Heart right ventricle (tissue), 16 donors: ENCODE measurements around the gene BDKRB2. TPM values are rescaled to one million over a fixed set of nuclear protein-coding genes. Genes with fewer than 3 reads are reported as not detected.
A peak's percentile ranks its signal among the peaks of the same experiment; 100 is the strongest.

Experiments
- ATAC-seq, 8 donors: fragments of 200-7000 bp; cut with Tn5 transposase; one replicate each; pipeline ENCODE4 v1.9.1; 2020; ENCODE audit warnings: mild to moderate bottlenecking in 8 of 8, moderate library complexity in 8 of 8, moderate number of reproducible peaks in 1 of 8
- DNase-seq, 2 donors: peaks; one replicate each; pipeline ENCODE4 v3.0.0-alpha.2; 2020
- H3K27ac ChIP-seq, 10 donors: fragments of 200-600 bp; sonication (generic) in 2 of 10; one replicate each; pipeline versions ENCODE4 v1.5.0 to v1.8.0; 2020 to 2022; ENCODE audit warnings: mild to moderate bottlenecking in 3 of 10
- H3K27me3 ChIP-seq, 7 donors: fragments of 200-600 bp; one replicate each; pipeline ENCODE4 v1.8.0; 2021 to 2022; ENCODE audit warnings: mild to moderate bottlenecking in 2 of 7
- H3K36me3 ChIP-seq, 9 donors: fragments of 200-600 bp; sonication (generic) in 1 of 9; one replicate each; pipeline versions ENCODE4 v1.5.0 to v1.8.0; 2020 to 2022; ENCODE audit warnings: mild to moderate bottlenecking in 2 of 9
- H3K4me1 ChIP-seq, 9 donors: fragments of 200-600 bp; sonication (generic) in 1 of 9; one replicate each; pipeline versions ENCODE4 v1.5.0 to v1.8.0; 2020 to 2022; ENCODE audit warnings: mild to moderate bottlenecking in 4 of 9
- H3K4me3 ChIP-seq, 10 donors: fragments of 200-600 bp; sonication (generic) in 2 of 10; one replicate each; pipeline versions ENCODE4 v1.5.0 to v1.8.0; 2020 to 2022; ENCODE audit warnings: mild to moderate bottlenecking in 7 of 10, moderate library complexity in 2 of 10
- H3K9me3 ChIP-seq, 11 donors: fragments of 200-600 bp in 10 of 11; sonication (generic) in 2 of 11; one replicate each; pipeline versions ENCODE4 v1.5.0 to v1.8.0; 2013 to 2022; ENCODE audit warnings: mild to moderate bottlenecking in 2 of 11, control low read depth in 1 of 11, moderate library complexity in 1 of 11
- CTCF ChIP-seq, 9 donors: fragments of 200-600 bp; sonication (generic) in 2 of 9; IDR thresholded peaks; one replicate each; pipeline versions ENCODE4 v1.5.0 to v1.8.0; 2021 to 2022; ENCODE audit warnings: antibody characterized with exemption in 9 of 9, mild to moderate bottlenecking in 5 of 9, moderate library complexity in 1 of 9
- WGBS, 2 donors: extraction: QIAGEN DNeasy Blood & Tissue Kit; methylation state at CpG; one replicate each; pipeline ENCODE4 v1.1.7; 2013; ENCODE audit warnings: inconsistent platforms in 1 of 2; 5-methylcytosine and 5-hydroxymethylcytosine counted together
- intact Hi-C, 10 donors: fragments of 100-400 bp; cut with DNase I; formaldehyde crosslinking; loops; one replicate each; pipeline versions ENCODE4 v1.11.1 to v1.14.2; 2022
- polyA plus RNA-seq, 2 donors: library from polyadenylated mRNA; stranded (reverse); fragments of 200-250 nt; gene quantifications; one replicate each; pipeline ENCODE4 v1.2.3, GENCODE V29; 2013
- total RNA-seq, 10 donors: library from RNA; stranded (reverse); fragmentation: NEBNext Ultra II Directional in 3 of 10; extraction: Animal tissue kit (Norgen Biotek cat#: 25700) in 3 of 10; gene quantifications; one replicate each; pipeline versions ENCODE4 v1.2.1 to v1.2.4, GENCODE V29; 2021 to 2023
- donor health status: Arrhythmogenic right ventricular cardiomyopathy.
- donor health status: ischemic (EF 13 %, LVEDD 7.1; RV severe dilation, severe dysfunction).
- donor health status: healthy with polysubstance abuse.
- donor health status: DM: no; HTN: yes; CAD: no.
- donor health status: DM: no; HTN: no; CAD: no.
- donor health status: ischemic (EF 25% LVEDD 6.9; RV normal size, moderate dysfunction).
- donor health status: ischemic (EF 25% LVEDD 5.7; RV mildly dilated, moderate dysfunction).
- donor health status: healthy.
- donor health status: DM: yes; HTN: yes; CAD: no.
- donor health status: Ischemic cardiomyopathy.
- donor health status: ischemic (EF 35%, LVEDD 5.7; RV mildly dilated, moderate dysfunction).
- donor health status: nonischemic (EF 11% LVEDD 7.7; RV severe dilation, severe dysfunction).
- donor health status: DM: yes; HTN: yes; CAD: no.
- donor health status: PGD.
- donor health status: ischemic (EF 29% LVEDD 5.4; RV normal size, mild dysfunction).
- donor health status: nonischemic (EF 23%, LVEDD 6.1; RV moderate dilation, normal function).

The BDKRB2 gene
- total and polyA plus RNA-seq, 12 donors = 0.19 to 3.6 (median 0.59) TPM

DNA sequence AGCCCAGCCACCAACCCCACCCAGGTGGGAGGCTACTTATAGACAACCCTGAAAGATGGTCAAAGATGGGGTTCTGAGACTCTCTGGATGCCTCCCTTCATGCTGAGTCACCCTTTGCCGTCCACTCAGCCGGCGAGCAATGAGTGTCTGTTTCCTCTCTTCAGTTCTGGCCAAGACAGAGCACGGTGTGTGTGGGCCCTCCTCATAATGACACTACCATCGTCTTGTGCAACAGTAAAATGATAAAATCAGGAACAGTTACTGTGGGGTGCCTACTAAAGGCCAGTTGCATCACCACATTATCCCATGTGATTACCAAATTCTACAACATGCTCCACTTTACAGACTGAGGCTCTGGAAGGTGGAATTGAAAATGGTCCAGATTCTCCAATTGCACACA lies 44.4 kb downstream of the BDKRB2 start:
- H3K4me1 ChIP-seq = peaks cover 0 to 9% (median 0%) of the 10 kb centered on the region in 9 donors
- intact Hi-C loops = no loop called here
- no peak for TF ChIP-seq CTCF (IDR thresholded peaks at IDR 0.05)
- peaks cover 0 to 18% (median 5%) of the 10 kb centered on the region in 7 donors for H3K27me3 ChIP-seq
- H3K9me3 ChIP-seq = no peaks in the 10 kb centered on the region
- no peak for DNase-seq
- peak in 1 of 8 donors; percentile 67 for ATAC-seq
- H3K36me3 ChIP-seq = no peaks in the 10 kb centered on the region
- 54 to 58% methylated on average over 5 of the region's 5 CpGs for WGBS, 2 donors
- H3K4me3 ChIP-seq = no peak overlapping the region
- H3K27ac ChIP-seq = no peak overlapping the region

- Histone ChIP-seq H3K27ac (no peak overlapping the region), H3K27me3 (peaks cover 0 to 24% (median 7%) of the 10 kb centered on the region in 7 donors), H3K9me3 (no peaks in the 10 kb centered on the region), H3K36me3 (no peaks in the 10 kb centered on the region), H3K4me3 (no peak overlapping the region), H3K4me1 (peaks cover 0 to 16% (median 0%) of the 10 kb centered on the region in 9 donors)
- DNase-seq (no peak), ATAC-seq (no peak)
- no peak for TF ChIP-seq CTCF (IDR thresholded peaks at IDR 0.05)
- intact Hi-C loops = no loop called here
- 67 to 80% methylated on average over 3 of the region's 3 CpGs for WGBS, 2 donors
Measured at GRCh38 chr14:96250485-96250884, 45.8 kb downstream of the BDKRB2 start.

GRCh38 chr14:96251656-96252155 lies 47.1 kb downstream of the BDKRB2 start:
- intact Hi-C loops = no loop called here
- no peak overlapping the region for H3K27ac ChIP-seq

DNA sequence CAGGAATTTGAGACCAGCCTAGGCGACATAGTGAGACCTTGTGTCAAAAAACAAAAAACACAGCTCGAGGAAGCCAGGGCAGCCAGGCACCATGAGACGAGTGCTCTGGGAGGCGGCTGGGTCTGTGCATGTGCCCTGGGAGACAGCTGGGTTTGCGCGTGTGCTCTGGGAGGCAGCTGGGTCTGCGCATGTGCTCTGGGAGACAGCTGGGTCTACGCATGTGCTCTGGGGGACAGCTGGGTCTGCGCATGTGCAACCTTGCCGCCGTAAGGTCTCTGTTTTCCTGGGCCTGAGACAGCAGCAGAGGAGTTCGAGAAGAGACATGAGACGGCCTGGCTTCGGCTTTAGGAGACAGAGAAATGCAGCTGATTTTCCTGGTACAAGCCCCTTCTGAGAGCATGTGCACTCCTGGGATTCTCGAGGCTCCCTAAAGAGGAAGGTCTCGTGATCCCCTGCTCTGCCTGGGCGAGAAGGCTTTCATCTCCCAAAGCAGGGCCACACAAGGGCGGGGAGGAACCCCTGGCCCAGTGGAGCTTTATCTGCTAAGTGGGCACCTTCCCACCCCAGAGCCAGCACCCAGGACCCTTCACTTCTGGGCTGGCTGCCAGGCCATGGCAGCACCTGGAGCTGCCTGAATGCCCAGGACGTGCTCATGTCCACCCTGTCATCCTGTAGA lies 47.8 kb downstream of the BDKRB2 start:
- Histone ChIP-seq H3K27ac (no peak overlapping the region), H3K36me3 (no peaks in the 10 kb centered on the region), H3K4me1 (peaks cover 0 to 26% (median 0%) of the 10 kb centered on the region in 9 donors), H3K4me3 (no peak overlapping the region), H3K9me3 (no peaks in the 10 kb centered on the region), H3K27me3 (peaks cover 0 to 31% (median 13%) of the 10 kb centered on the region in 7 donors)
- ATAC-seq = no peak
- no peak for TF ChIP-seq CTCF (IDR thresholded peaks at IDR 0.05)
- DNase-seq = no peak
- intact Hi-C loops = no loop called here
- WGBS, 2 donors = 90 to 94% methylated on average over 19 of the region's 19 CpGs

More at GRCh38 chr14:96251656-96252155, 47.1 kb downstream of the BDKRB2 start:
- no peaks in the 10 kb centered on the region for H3K36me3 ChIP-seq
- H3K4me1 ChIP-seq = peaks cover 0 to 26% (median 0%) of the 10 kb centered on the region in 9 donors
- no peak for TF ChIP-seq CTCF (IDR thresholded peaks at IDR 0.05)
- no peak overlapping the region for H3K4me3 ChIP-seq
- H3K27me3 ChIP-seq = peaks cover 0 to 24% (median 9%) of the 10 kb centered on the region in 7 donors
- ATAC-seq (no peak), DNase-seq (no peak)
- H3K9me3 ChIP-seq = no peaks in the 10 kb centered on the region
- WGBS, 2 donors = 64 to 76% methylated on average over 4 of the region's 4 CpGs
